OCI-LY1 (cell line): Measurements from ENCODE around the gene NPR1.

Experiments
- H2AFZ ChIP-seq: fragments of 200-600 bp; sonication (generic), shearing (Covaris generic); 2 replicates; pipeline ENCODE4 v1.6.0; 2014; ENCODE audit warnings: antibody characterized with exemption, mild to moderate bottlenecking, low read length
- H3F3A ChIP-seq: fragments of 200-600 bp; sonication (generic), shearing (Covaris generic); 2 replicates; pipeline ENCODE4 v1.6.0; 2014; ENCODE audit warnings: mild to moderate bottlenecking, antibody characterized with exemption, low read length, moderate library complexity; ENCODE audit not compliant: insufficient read depth
- H3K27ac ChIP-seq: fragments of 200-600 bp; sonication (generic); 2 replicates; pipeline ENCODE4 v1.5.1; 2014; ENCODE audit warnings: low read length, mixed run types, mild to moderate bottlenecking, low read depth; ENCODE audit not compliant: poor library complexity, severe bottlenecking
- H3K27me3 ChIP-seq: fragments of 200-600 bp; sonication (generic); 2 replicates; pipeline ENCODE4 v1.6.0; 2014; ENCODE audit warnings: antibody characterized with exemption, mild to moderate bottlenecking, low read length, moderate library complexity; ENCODE audit not compliant: insufficient read depth
- H3K36me3 ChIP-seq: fragments of 200-600 bp; sonication (generic); 2 replicates; pipeline ENCODE4 v1.6.1; 2014; ENCODE audit warnings: mild to moderate bottlenecking, antibody characterized with exemption, low read length, moderate library complexity, mixed read lengths; ENCODE audit not compliant: insufficient read depth
- H3K4me1 ChIP-seq: fragments of 200-600 bp; sonication (generic); 2 replicates; pipeline ENCODE4 v1.5.1; 2014; ENCODE audit warnings: mild to moderate bottlenecking, low read length, moderate library complexity; ENCODE audit not compliant: insufficient read depth, severe bottlenecking
- H3K4me2 ChIP-seq: fragments of 200-600 bp; sonication (generic), shearing (Covaris generic); 2 replicates; pipeline ENCODE4 v1.6.1; 2014; ENCODE audit warnings: low read length
- H3K4me3 ChIP-seq: fragments of 200-600 bp; sonication (generic); 2 replicates; pipeline ENCODE4 v1.5.1; 2014; ENCODE audit warnings: low read length, low read depth, mild to moderate bottlenecking, mixed read lengths; ENCODE audit not compliant: poor library complexity, severe bottlenecking
- H3K79me2 ChIP-seq: fragments of 200-600 bp; shearing (Covaris generic); 2 replicates; pipeline ENCODE4 v1.6.1; 2016; ENCODE audit warnings: mixed run types, low read length, mixed read lengths; ENCODE audit not compliant: insufficient read depth
- H3K9ac ChIP-seq: fragments of 200-600 bp; sonication (generic), shearing (Covaris generic); 2 replicates; pipeline ENCODE4 v1.6.1; 2014; ENCODE audit warnings: mild to moderate bottlenecking, low read length, mixed read lengths
- H3K9me2 ChIP-seq: fragments of 200-600 bp; sonication (generic), shearing (Covaris generic); 2 replicates; pipeline ENCODE4 v1.6.1; 2014; ENCODE audit warnings: low read depth, mild to moderate bottlenecking, low read length, mixed read lengths
- H3K9me3 ChIP-seq: fragments of 200-600 bp; shearing (Covaris generic); 2 replicates; pipeline ENCODE4 v1.6.1; 2014; ENCODE audit warnings: low read length, mixed read lengths
- H4K20me1 ChIP-seq: fragments of 200-600 bp; sonication (generic), shearing (Covaris generic); 2 replicates; pipeline ENCODE4 v1.6.0; 2016; ENCODE audit warnings: mild to moderate bottlenecking, low read length; ENCODE audit not compliant: insufficient read depth
- CTCF ChIP-seq: fragments of 200-600 bp; sonication (generic), shearing (Covaris generic); IDR thresholded peaks from 2 replicates; pipeline ENCODE4 v1.5.1; 2017; ENCODE audit warnings: mild to moderate bottlenecking, antibody characterized with exemption, low read length, moderate library complexity, mixed read lengths
- EZH2 ChIP-seq: fragments of 200-600 bp; sonication (generic), shearing (Covaris generic); IDR thresholded peaks from 2 replicates; pipeline ENCODE4 v1.8.0; 2017; ENCODE audit warnings: borderline replicate concordance, mixed run types, mild to moderate bottlenecking, antibody characterized with exemption, low read length, moderate library complexity, mixed read lengths

Gene NPR1

GRCh38 chr1:153687346-153688125 is 9.0 kb downstream of the NPR1 start:
- Histone ChIP-seq H4K20me1 (no peaks in the 10 kb centered on the region), H3K79me2 (no peaks in the 10 kb centered on the region), H3K4me1 (no peaks in the 10 kb centered on the region), H3K27me3 (peaks cover 6% of the 10 kb centered on the region; the same call in 1 of the 2 replicates), H3K4me3 (no peak overlapping the region), H3K27ac (no peak overlapping the region), H3F3A (no peaks in the 10 kb centered on the region), H3K4me2 (no peak overlapping the region), H3K9me2 (no peaks in the 10 kb centered on the region), H3K36me3 (no peaks in the 10 kb centered on the region), H3K9me3 (no peaks in the 10 kb centered on the region), H3K9ac (no peak overlapping the region), H2AFZ (no peak overlapping the region)
- TF ChIP-seq EZH2 (no peak), CTCF (no peak)

GRCh38 chr1:153688276-153688675 is 9.8 kb downstream of the NPR1 start:
- H3K36me3 ChIP-seq: no peaks in the 10 kb centered on the region
- no peak overlapping the region for H2AFZ ChIP-seq
- no peaks in the 10 kb centered on the region for H3K9me3 ChIP-seq
- H3K4me2 ChIP-seq: no peak overlapping the region
- no peak overlapping the region for H3K4me3 ChIP-seq
- no peaks in the 10 kb centered on the region for H3K4me1 ChIP-seq
- no peak overlapping the region for H3K27ac ChIP-seq
- H3K9ac ChIP-seq: no peak overlapping the region
- peaks cover 6% of the 10 kb centered on the region; the same call in 1 of the 2 replicates for H3K27me3 ChIP-seq
- no peaks in the 10 kb centered on the region for H3F3A ChIP-seq
- no peak for TF ChIP-seq EZH2
- TF ChIP-seq CTCF: no peak
- H3K9me2 ChIP-seq: no peaks in the 10 kb centered on the region
- H3K79me2 ChIP-seq: no peaks in the 10 kb centered on the region
- H4K20me1 ChIP-seq: no peaks in the 10 kb centered on the region

- Histone ChIP-seq H3K9me2 (no peaks in the 10 kb centered on the region), H3K4me3 (no peak overlapping the region), H3K9me3 (no peaks in the 10 kb centered on the region), H4K20me1 (no peaks in the 10 kb centered on the region), H3K36me3 (no peaks in the 10 kb centered on the region), H3K4me2 (no peak overlapping the region), H2AFZ (no peak overlapping the region), H3K9ac (no peak overlapping the region), H3K27ac (no peak overlapping the region), H3K4me1 (no peaks in the 10 kb centered on the region), H3K79me2 (no peaks in the 10 kb centered on the region), H3F3A (no peaks in the 10 kb centered on the region), H3K27me3 (peaks cover 6% of the 10 kb centered on the region; the same call in 1 of the 2 replicates)
- TF ChIP-seq CTCF (no peak), EZH2 (no peak)
These were observed 10.3 kb downstream of the NPR1 start for GRCh38 chr1:153688736-153689328.
